GM23338 (cell line): ENCODE results near the gene CCDC196. TPM values are rescaled to one million over a fixed set of nuclear protein-coding genes. Genes with fewer than 3 reads are reported as not detected.

Experiments used
- ATAC-seq: fragments of 200-7000 bp; cut with Tn5 transposase; 3 replicates; pipeline ENCODE4 v1.9.1; 2020
- DNase-seq: peaks from one replicate; pipeline ENCODE4 v3.0.0-alpha.2; 2015; ENCODE audit warnings: low spot score
- H2AFZ ChIP-seq: fragments of 200-600 bp; sonication (generic); 2 replicates; pipeline ENCODE4 v1.8.0; 2016; ENCODE audit warnings: antibody characterized with exemption, mild to moderate bottlenecking, moderate library complexity
- H3F3A ChIP-seq: fragments of 200-600 bp; sonication (generic); replicated peaks from 2 replicates; pipeline ENCODE4 v1.8.0; 2017; ENCODE audit warnings: antibody characterized with exemption, mixed run types, low read depth
- H3K27ac ChIP-seq: fragments of 200-600 bp; sonication (generic); 2 replicates; pipeline ENCODE4 v1.6.1; 2016; ENCODE audit warnings: low read depth
- H3K27me3 ChIP-seq: fragments of 200-600 bp; sonication (generic); 2 replicates; pipeline ENCODE4 v1.8.0; 2016; ENCODE audit warnings: mild to moderate bottlenecking, mixed run types, moderate library complexity; ENCODE audit not compliant: insufficient read depth
- H3K36me3 ChIP-seq: fragments of 200-600 bp; sonication (generic); 2 replicates; pipeline ENCODE4 v1.8.0; 2016; ENCODE audit warnings: mild to moderate bottlenecking; ENCODE audit not compliant: insufficient read depth
- H3K4me1 ChIP-seq: fragments of 200-600 bp; sonication (generic); 2 replicates; pipeline ENCODE4 v1.8.0; 2016; ENCODE audit warnings: mild to moderate bottlenecking, moderate library complexity; ENCODE audit not compliant: insufficient read depth
- H3K4me2 ChIP-seq: fragments of 200-600 bp; sonication (generic); 2 replicates; pipeline ENCODE4 v1.7.1; 2017; ENCODE audit warnings: mixed run types
- H3K4me3 ChIP-seq: fragments of 200-600 bp; sonication (generic); 2 replicates; pipeline ENCODE4 v1.6.1; 2016; ENCODE audit warnings: mixed run types
- H3K79me2 ChIP-seq: fragments of 200-600 bp; sonication (generic); replicated peaks from 2 replicates; pipeline ENCODE4 v1.8.0; 2017; ENCODE audit warnings: mild to moderate bottlenecking; ENCODE audit not compliant: insufficient read depth
- H3K9me2 ChIP-seq: fragments of 200-600 bp; sonication (generic); 2 replicates; pipeline ENCODE4 v1.8.0; 2017; ENCODE audit not compliant: insufficient read depth
- H4K20me1 ChIP-seq: fragments of 200-600 bp; sonication (generic); replicated peaks from 2 replicates; pipeline ENCODE4 v1.8.0; 2017; ENCODE audit warnings: mild to moderate bottlenecking; ENCODE audit not compliant: insufficient read depth
- H3K27ac Mint-ChIP-seq: 2 replicates; pipeline ENCODE4 v1.8.0; 2020; ENCODE audit warnings: inconsistent platforms, mild to moderate bottlenecking, moderate library complexity, mixed read lengths
- H3K27me3 Mint-ChIP-seq: 3 replicates; pipeline ENCODE4 v1.8.0; 2022; ENCODE audit warnings: low read depth, mild to moderate bottlenecking, moderate library complexity, mixed read lengths, inconsistent platforms; ENCODE audit not compliant: insufficient read depth, poor library complexity
- H3K36me3 Mint-ChIP-seq: 3 replicates; pipeline ENCODE4 v1.8.0; 2021; ENCODE audit warnings: low read depth, mild to moderate bottlenecking, inconsistent platforms, moderate library complexity, mixed read lengths
- H3K4me1 Mint-ChIP-seq: 3 replicates; pipeline ENCODE4 v1.8.0; 2020; ENCODE audit warnings: mild to moderate bottlenecking, inconsistent platforms, mixed read lengths
- H3K4me3 Mint-ChIP-seq: 3 replicates; pipeline ENCODE4 v1.8.0; 2021; ENCODE audit warnings: moderate library complexity, mild to moderate bottlenecking, inconsistent platforms, mixed read lengths
- H3K9me3 Mint-ChIP-seq: 3 replicates; pipeline ENCODE4 v1.8.0; 2020; ENCODE audit warnings: moderate library complexity, mild to moderate bottlenecking, inconsistent platforms, mixed read lengths
- CREB1 ChIP-seq: fragments of 250-450 bp; sonication (Bioruptor Pico); IDR thresholded peaks from 2 replicates; pipeline ENCODE4 v1.5.0; 2020; ENCODE audit warnings: low read depth, mild to moderate bottlenecking, moderate library complexity
- EZH2 ChIP-seq: fragments of 200-600 bp; sonication (generic); IDR thresholded peaks from one replicate; pipeline ENCODE4 v1.8.0; 2017; ENCODE audit warnings: antibody characterized with exemption, mild to moderate bottlenecking, low read depth; ENCODE audit not compliant: unreplicated experiment
- EZH2phosphoT487 ChIP-seq: fragments of 200-600 bp; sonication (generic); IDR thresholded peaks from one replicate; pipeline ENCODE4 v1.8.1; 2018; ENCODE audit warnings: antibody characterized with exemption; ENCODE audit not compliant: unreplicated experiment
- JUNB ChIP-seq: IDR thresholded peaks from one replicate; pipeline ENCODE4 v1.6.1; 2016; ENCODE audit warnings: antibody characterized with exemption; ENCODE audit not compliant: unreplicated experiment
- STAT1 ChIP-seq: IDR thresholded peaks from one replicate; pipeline ENCODE4 v1.6.1; 2016; ENCODE audit warnings: antibody characterized with exemption; ENCODE audit not compliant: unreplicated experiment
- ZNF114 ChIP-seq: fragments of 250-450 bp; sonication (Bioruptor Pico); IDR thresholded peaks from 2 replicates; pipeline ENCODE4 v1.5.0; 2020; ENCODE audit warnings: mild to moderate bottlenecking, moderate library complexity
- ZNF331 ChIP-seq: fragments of 250-450 bp; sonication (Bioruptor Pico); IDR thresholded peaks from 2 replicates; pipeline ENCODE4 v1.5.0; 2020; ENCODE audit warnings: low read depth, mild to moderate bottlenecking, moderate library complexity
- polyA plus RNA-seq: library from polyadenylated mRNA; unstranded; fragments of >200 nt; fragmentation: Nextera tagmentation; extraction: Ambion mirVana; gene quantifications from 2 replicates; pipeline ENCODE4 v1.2.1, GENCODE V29; 2016
- total RNA-seq: library from RNA; depleted of rRNA; stranded (reverse); fragments of >200 nt; shearing (Covaris generic); gene quantifications from 2 replicates; pipeline ENCODE4 v1.2.3, GENCODE V29; 2014
- TF ChIP-seq, protein P1 (sequence below): IDR thresholded peaks from one replicate; pipeline ENCODE4 v1.6.1; 2018; ENCODE audit warnings: antibody characterized with exemption; ENCODE audit not compliant: unreplicated experiment
- TF ChIP-seq, protein P2 (sequence below): IDR thresholded peaks from 2 replicates; pipeline ENCODE4 v1.6.1; 2016; ENCODE audit warnings: antibody characterized with exemption
- TF ChIP-seq, protein P3 (sequence below): fragments of 250-450 bp; sonication (Bioruptor Pico); IDR thresholded peaks from 2 replicates; pipeline ENCODE4 v1.5.0; 2020; ENCODE audit warnings: mild to moderate bottlenecking, moderate library complexity

The CCDC196 gene
- total and polyA plus RNA-seq, 2 experiments from 2014 or later, result 0.27 TPM; not detected in 1

DNA sequence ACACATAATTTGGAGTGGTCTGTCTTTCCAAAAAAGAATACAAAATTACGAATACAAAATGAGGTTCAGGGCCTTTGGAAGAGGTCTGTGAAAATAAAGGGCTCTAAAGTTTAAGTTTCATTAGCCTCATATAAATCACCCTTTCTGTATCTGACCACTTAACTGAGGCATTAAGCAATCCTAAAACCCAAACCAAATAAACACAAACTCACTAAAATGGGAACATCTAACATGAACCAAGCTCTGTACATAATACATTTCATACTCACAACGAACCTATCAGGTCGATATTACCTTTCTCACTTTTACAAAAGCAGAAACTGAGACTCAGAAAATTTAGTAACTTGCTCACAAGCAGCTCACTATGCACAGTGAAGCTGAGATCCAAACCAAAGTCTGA, 1.1 kb upstream of the CCDC196 start:
- Histone ChIP-seq H3K4me3 (no peak overlapping the region), H3K27me3 (no peaks in the 10 kb centered on the region), H3K27ac (no peak overlapping the region), H3K4me1 (no peaks in the 10 kb centered on the region), H3K79me2 (no peaks in the 10 kb centered on the region), H3K36me3 (no peaks in the 10 kb centered on the region), H2AFZ (no peak overlapping the region), H3K4me2 (no peak overlapping the region), H3K9me2 (no peaks in the 10 kb centered on the region), H3F3A (no peaks in the 10 kb centered on the region), H4K20me1 (no peaks in the 10 kb centered on the region)
- no peak overlapping the region for H3K27ac Mint-ChIP-seq
- H3K9me3 Mint-ChIP-seq, result no peaks in the 10 kb centered on the region
- no peaks in the 10 kb centered on the region for H3K27me3 Mint-ChIP-seq
- TF ChIP-seq, protein P1, sequence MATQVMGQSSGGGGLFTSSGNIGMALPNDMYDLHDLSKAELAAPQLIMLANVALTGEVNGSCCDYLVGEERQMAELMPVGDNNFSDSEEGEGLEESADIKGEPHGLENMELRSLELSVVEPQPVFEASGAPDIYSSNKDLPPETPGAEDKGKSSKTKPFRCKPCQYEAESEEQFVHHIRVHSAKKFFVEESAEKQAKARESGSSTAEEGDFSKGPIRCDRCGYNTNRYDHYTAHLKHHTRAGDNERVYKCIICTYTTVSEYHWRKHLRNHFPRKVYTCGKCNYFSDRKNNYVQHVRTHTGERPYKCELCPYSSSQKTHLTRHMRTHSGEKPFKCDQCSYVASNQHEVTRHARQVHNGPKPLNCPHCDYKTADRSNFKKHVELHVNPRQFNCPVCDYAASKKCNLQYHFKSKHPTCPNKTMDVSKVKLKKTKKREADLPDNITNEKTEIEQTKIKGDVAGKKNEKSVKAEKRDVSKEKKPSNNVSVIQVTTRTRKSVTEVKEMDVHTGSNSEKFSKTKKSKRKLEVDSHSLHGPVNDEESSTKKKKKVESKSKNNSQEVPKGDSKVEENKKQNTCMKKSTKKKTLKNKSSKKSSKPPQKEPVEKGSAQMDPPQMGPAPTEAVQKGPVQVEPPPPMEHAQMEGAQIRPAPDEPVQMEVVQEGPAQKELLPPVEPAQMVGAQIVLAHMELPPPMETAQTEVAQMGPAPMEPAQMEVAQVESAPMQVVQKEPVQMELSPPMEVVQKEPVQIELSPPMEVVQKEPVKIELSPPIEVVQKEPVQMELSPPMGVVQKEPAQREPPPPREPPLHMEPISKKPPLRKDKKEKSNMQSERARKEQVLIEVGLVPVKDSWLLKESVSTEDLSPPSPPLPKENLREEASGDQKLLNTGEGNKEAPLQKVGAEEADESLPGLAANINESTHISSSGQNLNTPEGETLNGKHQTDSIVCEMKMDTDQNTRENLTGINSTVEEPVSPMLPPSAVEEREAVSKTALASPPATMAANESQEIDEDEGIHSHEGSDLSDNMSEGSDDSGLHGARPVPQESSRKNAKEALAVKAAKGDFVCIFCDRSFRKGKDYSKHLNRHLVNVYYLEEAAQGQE, result no peak
- TF ChIP-seq EZH2, result no peak
- TF ChIP-seq, protein P2, sequence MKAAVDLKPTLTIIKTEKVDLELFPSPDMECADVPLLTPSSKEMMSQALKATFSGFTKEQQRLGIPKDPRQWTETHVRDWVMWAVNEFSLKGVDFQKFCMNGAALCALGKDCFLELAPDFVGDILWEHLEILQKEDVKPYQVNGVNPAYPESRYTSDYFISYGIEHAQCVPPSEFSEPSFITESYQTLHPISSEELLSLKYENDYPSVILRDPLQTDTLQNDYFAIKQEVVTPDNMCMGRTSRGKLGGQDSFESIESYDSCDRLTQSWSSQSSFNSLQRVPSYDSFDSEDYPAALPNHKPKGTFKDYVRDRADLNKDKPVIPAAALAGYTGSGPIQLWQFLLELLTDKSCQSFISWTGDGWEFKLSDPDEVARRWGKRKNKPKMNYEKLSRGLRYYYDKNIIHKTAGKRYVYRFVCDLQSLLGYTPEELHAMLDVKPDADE, result no peak
- TF ChIP-seq, protein P3, sequence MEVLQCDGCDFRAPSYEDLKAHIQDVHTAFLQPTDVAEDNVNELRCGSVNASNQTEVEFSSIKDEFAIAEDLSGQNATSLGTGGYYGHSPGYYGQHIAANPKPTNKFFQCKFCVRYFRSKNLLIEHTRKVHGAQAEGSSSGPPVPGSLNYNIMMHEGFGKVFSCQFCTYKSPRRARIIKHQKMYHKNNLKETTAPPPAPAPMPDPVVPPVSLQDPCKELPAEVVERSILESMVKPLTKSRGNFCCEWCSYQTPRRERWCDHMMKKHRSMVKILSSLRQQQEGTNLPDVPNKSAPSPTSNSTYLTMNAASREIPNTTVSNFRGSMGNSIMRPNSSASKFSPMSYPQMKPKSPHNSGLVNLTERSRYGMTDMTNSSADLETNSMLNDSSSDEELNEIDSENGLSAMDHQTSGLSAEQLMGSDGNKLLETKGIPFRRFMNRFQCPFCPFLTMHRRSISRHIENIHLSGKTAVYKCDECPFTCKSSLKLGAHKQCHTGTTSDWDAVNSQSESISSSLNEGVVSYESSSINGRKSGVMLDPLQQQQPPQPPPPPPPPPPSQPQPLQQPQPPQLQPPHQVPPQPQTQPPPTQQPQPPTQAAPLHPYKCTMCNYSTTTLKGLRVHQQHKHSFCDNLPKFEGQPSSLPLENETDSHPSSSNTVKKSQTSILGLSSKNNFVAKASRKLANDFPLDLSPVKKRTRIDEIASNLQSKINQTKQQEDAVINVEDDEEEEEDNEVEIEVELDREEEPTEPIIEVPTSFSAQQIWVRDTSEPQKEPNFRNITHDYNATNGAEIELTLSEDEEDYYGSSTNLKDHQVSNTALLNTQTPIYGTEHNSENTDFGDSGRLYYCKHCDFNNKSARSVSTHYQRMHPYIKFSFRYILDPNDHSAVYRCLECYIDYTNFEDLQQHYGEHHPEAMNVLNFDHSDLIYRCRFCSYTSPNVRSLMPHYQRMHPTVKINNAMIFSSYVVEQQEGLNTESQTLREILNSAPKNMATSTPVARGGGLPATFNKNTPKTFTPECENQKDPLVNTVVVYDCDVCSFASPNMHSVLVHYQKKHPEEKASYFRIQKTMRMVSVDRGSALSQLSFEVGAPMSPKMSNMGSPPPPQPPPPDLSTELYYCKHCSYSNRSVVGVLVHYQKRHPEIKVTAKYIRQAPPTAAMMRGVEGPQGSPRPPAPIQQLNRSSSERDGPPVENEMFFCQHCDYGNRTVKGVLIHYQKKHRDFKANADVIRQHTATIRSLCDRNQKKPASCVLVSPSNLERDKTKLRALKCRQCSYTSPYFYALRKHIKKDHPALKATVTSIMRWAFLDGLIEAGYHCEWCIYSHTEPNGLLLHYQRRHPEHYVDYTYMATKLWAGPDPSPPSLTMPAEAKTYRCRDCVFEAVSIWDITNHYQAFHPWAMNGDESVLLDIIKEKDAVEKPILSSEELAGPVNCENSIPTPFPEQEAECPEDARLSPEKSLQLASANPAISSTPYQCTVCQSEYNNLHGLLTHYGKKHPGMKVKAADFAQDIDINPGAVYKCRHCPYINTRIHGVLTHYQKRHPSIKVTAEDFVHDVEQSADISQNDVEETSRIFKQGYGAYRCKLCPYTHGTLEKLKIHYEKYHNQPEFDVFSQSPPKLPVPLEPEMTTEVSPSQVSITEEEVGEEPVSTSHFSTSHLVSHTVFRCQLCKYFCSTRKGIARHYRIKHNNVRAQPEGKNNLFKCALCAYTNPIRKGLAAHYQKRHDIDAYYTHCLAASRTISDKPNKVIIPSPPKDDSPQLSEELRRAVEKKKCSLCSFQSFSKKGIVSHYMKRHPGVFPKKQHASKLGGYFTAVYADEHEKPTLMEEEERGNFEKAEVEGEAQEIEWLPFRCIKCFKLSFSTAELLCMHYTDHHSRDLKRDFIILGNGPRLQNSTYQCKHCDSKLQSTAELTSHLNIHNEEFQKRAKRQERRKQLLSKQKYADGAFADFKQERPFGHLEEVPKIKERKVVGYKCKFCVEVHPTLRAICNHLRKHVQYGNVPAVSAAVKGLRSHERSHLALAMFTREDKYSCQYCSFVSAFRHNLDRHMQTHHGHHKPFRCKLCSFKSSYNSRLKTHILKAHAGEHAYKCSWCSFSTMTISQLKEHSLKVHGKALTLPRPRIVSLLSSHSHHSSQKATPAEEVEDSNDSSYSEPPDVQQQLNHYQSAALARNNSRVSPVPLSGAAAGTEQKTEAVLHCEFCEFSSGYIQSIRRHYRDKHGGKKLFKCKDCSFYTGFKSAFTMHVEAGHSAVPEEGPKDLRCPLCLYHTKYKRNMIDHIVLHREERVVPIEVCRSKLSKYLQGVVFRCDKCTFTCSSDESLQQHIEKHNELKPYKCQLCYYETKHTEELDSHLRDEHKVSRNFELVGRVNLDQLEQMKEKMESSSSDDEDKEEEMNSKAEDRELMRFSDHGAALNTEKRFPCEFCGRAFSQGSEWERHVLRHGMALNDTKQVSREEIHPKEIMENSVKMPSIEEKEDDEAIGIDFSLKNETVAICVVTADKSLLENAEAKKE (CRISPR knock-in tag), result no peak
- TF ChIP-seq JUNB, result no peak
- TF ChIP-seq ZNF114 (CRISPR knock-in tag), result no peak
- no peak for TF ChIP-seq ZNF331 (CRISPR knock-in tag)
- no peak for TF ChIP-seq EZH2phosphoT487
- TF ChIP-seq CREB1 (CRISPR knock-in tag), result no peak
- TF ChIP-seq STAT1, result no peak
- H3K4me3 Mint-ChIP-seq, result no peak overlapping the region
- no peak for DNase-seq
- ATAC-seq, result no peak
- H3K36me3 Mint-ChIP-seq, result no peaks in the 10 kb centered on the region
- H3K4me1 Mint-ChIP-seq, result no peaks in the 10 kb centered on the region
